BJ (cell line): Measurements from ENCODE around the gene CSNK1G2. TPM values are rescaled to one million over a fixed set of nuclear protein-coding genes. Genes with fewer than 3 reads are reported as not detected.
"Not testable (repeated sequence)": the region's sequence is repeated elsewhere in the genome, so short reads cannot be mapped to it uniquely, and the experiment has no call there.

Source experiments
- CTCF ChIA-PET: fragments of 350-600 bp; formaldehyde crosslinking; extraction: SDS; loops from one replicate; lab custom pipeline; 2021; ENCODE audit warnings: antibody characterized with exemption, inconsistent platforms; lab: Yijun Ruan, JAX
- POLR2A ChIA-PET: fragments of 300-600 bp; sonication (Branson Sonifier 250); formaldehyde crosslinking; extraction: SDS; loops from one replicate; lab custom pipeline; 2021; ENCODE audit warnings: antibody characterized with exemption; lab: Charles Lee
- DNase-seq: peaks from one replicate; pipeline ENCODE4 v3.0.0-alpha.2; 2011; ENCODE audit warnings: low read depth
- H3K27me3 ChIP-seq: 2 replicates; pipeline ENCODE4 v1.6.0; 2011; ENCODE audit warnings: low read length; ENCODE audit not compliant: control insufficient read depth, insufficient read depth
- H3K36me3 ChIP-seq: 2 replicates; pipeline ENCODE4 v1.5.1; 2011; ENCODE audit warnings: low read length; ENCODE audit not compliant: control insufficient read depth, insufficient read depth
- H3K4me3 ChIP-seq: 2 replicates; pipeline ENCODE4 v1.5.1; 2011; ENCODE audit warnings: low read depth, mild to moderate bottlenecking, control low read depth, low read length
- CTCF ChIP-seq: IDR thresholded peaks from 2 replicates; pipeline ENCODE4 v1.5.1; 2011; ENCODE audit warnings: low read depth, mild to moderate bottlenecking, control low read depth, inconsistent platforms, low read length, moderate library complexity; ENCODE audit not compliant: insufficient read depth
- polyA plus RNA-seq: library from polyadenylated mRNA; depleted of rRNA; stranded (reverse); fragments of >200 nt; gene quantifications from 2 replicates; pipeline ENCODE4 v1.2.3, GENCODE V29; 2011

Gene CSNK1G2
- polyA plus RNA-seq, 1 experiment = 48.1 TPM

- H3K4me3 ChIP-seq = no peak overlapping the region
- no peaks in the 10 kb centered on the region for H3K27me3 ChIP-seq
- ChIA-PET CTCF (interaction anchor here (1.0 kb wide), 1 partner anchor 22 kb away, joined by 3 read pairs; no protein-coding TSS in a partner anchor), POLR2A (no interaction called here)
- DNase-seq = no peak
- no peak for TF ChIP-seq CTCF
- peaks cover 35% of the 10 kb centered on the region for H3K36me3 ChIP-seq
Observed at GRCh38 chr19:1984357-1984756, 43.4 kb downstream of the CSNK1G2 start.

- no peak for TF ChIP-seq CTCF
- no peaks in the 10 kb centered on the region for H3K27me3 ChIP-seq
- ChIA-PET POLR2A (no interaction called here), CTCF (interaction anchor here (0.7 kb wide), 1 partner anchor 19 kb away, joined by 3 read pairs; no protein-coding TSS in a partner anchor)
- H3K36me3 ChIP-seq = peaks cover 41% of the 10 kb centered on the region
- DNase-seq = no peak
- H3K4me3 ChIP-seq = no peak overlapping the region
Observed at GRCh38 chr19:1985588-1986356, 44.8 kb downstream of the CSNK1G2 start.

- ChIA-PET CTCF (interaction anchor here (0.7 kb wide), 1 partner anchor 20 kb away, joined by 3 read pairs; no protein-coding TSS in a partner anchor), POLR2A (no interaction called here)
- H3K27me3 ChIP-seq = no peaks in the 10 kb centered on the region
- H3K4me3 ChIP-seq = no peak overlapping the region
- TF ChIP-seq CTCF = no peak
- peaks cover 46% of the 10 kb centered on the region for H3K36me3 ChIP-seq
- no peak for DNase-seq
Observed at GRCh38 chr19:1986357-1987162, 45.6 kb downstream of the CSNK1G2 start.

- Histone ChIP-seq H3K36me3 (peaks cover 43% of the 10 kb centered on the region), H3K27me3 (no peaks in the 10 kb centered on the region), H3K4me3 (no peak overlapping the region)
- no peak for DNase-seq
- CTCF ChIA-PET = no interaction called here
- TF ChIP-seq CTCF = no peak
- POLR2A ChIA-PET = no interaction called here
Observed at GRCh38 chr19:1987197-1988187, 46.5 kb downstream of the CSNK1G2 start.

GRCh38 chr19:1988464-1988863, 47.5 kb downstream of the CSNK1G2 start:
- H3K36me3 ChIP-seq = peaks cover 45% of the 10 kb centered on the region
- POLR2A ChIA-PET, DNase-seq, H3K4me3 ChIP-seq, H3K27me3 ChIP-seq: not testable (repeated sequence)
- CTCF ChIA-PET = interaction anchor here (0.9 kb wide), 1 partner anchor 13 kb away, joined by 4 read pairs; no protein-coding TSS in a partner anchor
